ENCODE data around the gene OPA1. TPM values are rescaled to one million over a fixed set of nuclear protein-coding genes. Genes with fewer than 3 reads are reported as not detected.

The OPA1 gene
- total RNA-seq, 1 experiment from 2014 or later: 84.4 TPM

GRCh38 chr3:193556841-193557240 is 36.2 kb upstream of the OPA1 start:
- TF ChIP-seq EZH2 (IDR thresholded peaks at IDR 0.05; ENCODE audit: borderline replicate concordance, low read depth, low read length, poor library complexity, severe bottlenecking) (no peak), CTCF (conservative IDR thresholded peaks at IDR 0.05; ENCODE audit: low read depth, low read length) (no peak)
- Histone ChIP-seq H3K36me3 (ENCODE audit: insufficient read depth, low read length, poor library complexity, severe bottlenecking) (no peaks in the 10 kb centered on the region), H3K27ac (ENCODE audit: low read depth, low read length, poor library complexity, severe bottlenecking) (no peak overlapping the region), H3K9me3 (ENCODE audit: low read depth, low read length, poor library complexity, severe bottlenecking) (no peaks in the 10 kb centered on the region), H3K4me3 (ENCODE audit: low read depth, low read length, poor library complexity, severe bottlenecking) (no peak overlapping the region), H3K27me3 (replicated peaks; ENCODE audit: insufficient read depth, low read depth, low read length, poor library complexity) (no peaks in the 10 kb centered on the region), H3K4me1 (ENCODE audit: insufficient read depth, low read length, poor library complexity, severe bottlenecking) (no peaks in the 10 kb centered on the region)
- ChIA-PET CTCF (no interaction called here), POLR2A (ENCODE audit: low non-redundant PET) (no interaction called here)
- intact Hi-C loops (cut with micrococcal nuclease; ENCODE audit: unreplicated experiment): no loop called here
- DNase-seq (ENCODE audit: low spot score): no peak
- no TSS peak for BruUV-seq (replicated peaks)

GRCh38 chr3:193559100-193559499 is 33.9 kb upstream of the OPA1 start:
- POLR2A ChIA-PET (ENCODE audit: low non-redundant PET): no interaction called here
- TF ChIP-seq CTCF (conservative IDR thresholded peaks at IDR 0.05; ENCODE audit: low read depth, low read length): no peak
- TF ChIP-seq EZH2 (IDR thresholded peaks at IDR 0.05; ENCODE audit: borderline replicate concordance, low read depth, low read length, poor library complexity, severe bottlenecking): no peak
- H3K4me1 ChIP-seq (ENCODE audit: insufficient read depth, low read length, poor library complexity, severe bottlenecking): no peaks in the 10 kb centered on the region
- CTCF ChIA-PET: no interaction called here
- DNase-seq (ENCODE audit: low spot score): no peak
- H3K27me3 ChIP-seq (replicated peaks; ENCODE audit: insufficient read depth, low read depth, low read length, poor library complexity): no peaks in the 10 kb centered on the region
- no peaks in the 10 kb centered on the region for H3K36me3 ChIP-seq (ENCODE audit: insufficient read depth, low read length, poor library complexity, severe bottlenecking)
- H3K9me3 ChIP-seq (ENCODE audit: low read depth, low read length, poor library complexity, severe bottlenecking): no peaks in the 10 kb centered on the region
- intact Hi-C loops (cut with micrococcal nuclease; ENCODE audit: unreplicated experiment): no loop called here
- BruUV-seq (replicated peaks): no TSS peak
- no peak overlapping the region for H3K27ac ChIP-seq (ENCODE audit: low read depth, low read length, poor library complexity, severe bottlenecking)
- no peak overlapping the region for H3K4me3 ChIP-seq (ENCODE audit: low read depth, low read length, poor library complexity, severe bottlenecking)

- POLR2A ChIA-PET (ENCODE audit: low non-redundant PET): no interaction called here
- Histone ChIP-seq H3K4me3 (ENCODE audit: low read depth, low read length, poor library complexity, severe bottlenecking) (no peak overlapping the region), H3K27me3 (replicated peaks; ENCODE audit: insufficient read depth, low read depth, low read length, poor library complexity) (no peaks in the 10 kb centered on the region), H3K27ac (ENCODE audit: low read depth, low read length, poor library complexity, severe bottlenecking) (no peak overlapping the region), H3K4me1 (ENCODE audit: insufficient read depth, low read length, poor library complexity, severe bottlenecking) (no peaks in the 10 kb centered on the region), H3K36me3 (ENCODE audit: insufficient read depth, low read length, poor library complexity, severe bottlenecking) (no peaks in the 10 kb centered on the region), H3K9me3 (ENCODE audit: low read depth, low read length, poor library complexity, severe bottlenecking) (no peaks in the 10 kb centered on the region)
- TF ChIP-seq EZH2 (IDR thresholded peaks at IDR 0.05; ENCODE audit: borderline replicate concordance, low read depth, low read length, poor library complexity, severe bottlenecking) (no peak), CTCF (conservative IDR thresholded peaks at IDR 0.05; ENCODE audit: low read depth, low read length) (no peak)
- no TSS peak for BruUV-seq (replicated peaks)
- intact Hi-C loops (cut with micrococcal nuclease; ENCODE audit: unreplicated experiment): loop anchor here (10.0 kb wide), 1 partner anchor 1095 kb away; no protein-coding TSS in a partner anchor
- no peak for DNase-seq (ENCODE audit: low spot score)
- CTCF ChIA-PET: no interaction called here
Observed at GRCh38 chr3:193560091-193560490, 32.9 kb upstream of the OPA1 start.

Measured in A673 (cell line).